HG03460 (cell line): ENCODE results near the gene TMEM61.

Source experiments
- ATAC-seq: cut with Tn5 transposase; IDR thresholded peaks from one replicate; pipeline ENCODE4 v1.9.1; 2021; ENCODE audit not compliant: unreplicated experiment

The TMEM61 gene

DNA sequence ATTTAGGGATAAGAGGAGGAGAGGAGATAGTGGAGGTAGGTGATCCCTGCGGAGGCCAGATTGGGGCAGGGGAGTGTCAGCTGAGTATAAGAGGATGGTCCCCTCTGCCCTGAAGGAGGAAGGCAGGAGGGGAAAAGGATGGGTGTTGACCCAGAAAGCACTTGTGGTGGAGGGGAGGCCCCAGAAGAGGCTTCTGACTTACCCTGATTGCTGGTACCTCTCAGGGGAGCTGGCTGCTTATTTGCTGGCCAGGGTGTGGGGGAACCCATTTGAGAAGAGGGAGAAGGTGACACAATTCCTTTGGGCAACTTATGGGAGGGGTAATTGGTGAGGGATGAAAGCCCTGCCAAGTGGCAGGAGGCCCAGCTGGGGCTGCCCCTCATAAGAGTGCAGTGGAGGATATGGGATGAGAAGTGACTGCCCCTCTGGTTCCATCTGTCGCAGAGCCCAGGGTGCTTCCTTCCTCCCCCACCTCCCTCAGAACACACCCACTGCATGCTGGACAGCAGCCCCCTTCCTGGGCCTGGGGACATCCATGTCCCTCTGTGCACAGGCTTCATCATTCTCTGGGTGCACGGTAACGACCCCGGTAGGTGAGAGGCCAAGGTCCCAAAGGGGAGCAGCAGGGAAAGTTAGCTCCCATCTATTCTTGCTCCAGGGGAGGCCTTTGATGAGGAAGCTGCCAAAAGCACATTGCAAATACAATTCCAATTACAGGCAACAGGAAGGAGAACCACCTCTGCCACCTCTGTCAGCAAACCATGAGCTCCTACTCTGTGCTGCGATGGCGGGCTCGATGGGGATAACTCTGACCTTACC is 57.5 kb downstream of the TMEM61 start:
- ATAC-seq: no peak

DNA sequence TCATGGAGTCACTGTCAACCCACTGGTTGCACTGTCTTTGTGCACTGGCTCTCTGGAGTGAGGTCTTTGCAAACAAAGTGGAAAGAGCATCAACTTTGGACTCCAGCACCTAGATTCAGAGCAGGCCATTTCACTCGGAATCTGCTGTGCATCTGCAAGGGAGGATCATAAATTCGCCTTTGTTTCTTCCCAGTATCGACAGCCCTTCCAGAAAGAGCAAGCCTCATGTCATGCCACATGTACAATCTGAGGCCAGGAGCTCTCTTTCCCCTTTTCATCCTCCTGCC is 58.1 kb downstream of the TMEM61 start:
- no peak for ATAC-seq

DNA sequence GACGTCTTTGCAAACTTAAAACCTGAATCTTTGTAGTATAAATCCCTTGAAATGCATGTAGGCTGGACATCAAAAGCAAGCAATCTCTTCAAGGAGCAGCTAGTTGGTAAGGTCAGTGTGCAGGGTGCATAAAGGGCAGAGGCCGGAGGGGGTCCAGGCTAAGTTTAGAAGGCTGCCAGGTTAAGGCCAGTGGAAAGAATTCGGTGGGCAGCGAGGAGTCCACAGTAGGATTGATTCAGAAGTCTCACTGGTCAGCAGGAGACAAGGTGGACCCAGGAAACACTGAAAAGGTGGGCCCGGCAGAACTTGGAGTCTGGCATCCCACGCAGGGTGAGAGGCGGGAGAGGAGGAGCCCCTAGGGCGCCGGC is 58.5 kb downstream of the TMEM61 start:
- ATAC-seq: no peak

DNA sequence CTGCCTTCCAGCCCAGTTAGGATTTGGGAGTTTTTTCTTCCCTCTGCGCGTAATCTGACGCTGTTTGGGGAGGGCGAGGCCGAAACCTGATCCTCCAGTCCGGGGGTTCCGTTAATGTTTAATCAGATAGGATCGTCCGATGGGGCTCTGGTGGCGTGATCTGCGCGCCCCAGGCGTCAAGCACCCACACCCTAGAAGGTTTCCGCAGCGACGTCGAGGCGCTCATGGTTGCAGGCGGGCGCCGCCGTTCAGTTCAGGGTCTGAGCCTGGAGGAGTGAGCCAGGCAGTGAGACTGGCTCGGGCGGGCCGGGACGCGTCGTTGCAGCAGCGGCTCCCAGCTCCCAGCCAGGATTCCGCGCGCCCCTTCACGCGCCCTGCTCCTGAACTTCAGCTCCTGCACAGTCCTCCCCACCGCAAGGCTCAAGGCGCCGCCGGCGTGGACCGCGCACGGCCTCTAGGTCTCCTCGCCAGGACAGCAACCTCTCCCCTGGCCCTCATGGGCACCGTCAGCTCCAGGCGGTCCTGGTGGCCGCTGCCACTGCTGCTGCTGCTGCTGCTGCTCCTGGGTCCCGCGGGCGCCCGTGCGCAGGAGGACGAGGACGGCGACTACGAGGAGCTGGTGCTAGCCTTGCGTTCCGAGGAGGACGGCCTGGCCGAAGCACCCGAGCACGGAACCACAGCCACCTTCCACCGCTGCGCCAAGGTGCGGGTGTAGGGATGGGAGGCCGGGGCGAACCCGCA is 59.1 kb downstream of the TMEM61 start, which contains the start of gene PCSK9:
TSS of gene PCSK9 (plus strand) at position 207 of the 741 bp plus-strand sequence. CDS start at position 497, 290 bp downstream.
- no peak for ATAC-seq

DNA sequence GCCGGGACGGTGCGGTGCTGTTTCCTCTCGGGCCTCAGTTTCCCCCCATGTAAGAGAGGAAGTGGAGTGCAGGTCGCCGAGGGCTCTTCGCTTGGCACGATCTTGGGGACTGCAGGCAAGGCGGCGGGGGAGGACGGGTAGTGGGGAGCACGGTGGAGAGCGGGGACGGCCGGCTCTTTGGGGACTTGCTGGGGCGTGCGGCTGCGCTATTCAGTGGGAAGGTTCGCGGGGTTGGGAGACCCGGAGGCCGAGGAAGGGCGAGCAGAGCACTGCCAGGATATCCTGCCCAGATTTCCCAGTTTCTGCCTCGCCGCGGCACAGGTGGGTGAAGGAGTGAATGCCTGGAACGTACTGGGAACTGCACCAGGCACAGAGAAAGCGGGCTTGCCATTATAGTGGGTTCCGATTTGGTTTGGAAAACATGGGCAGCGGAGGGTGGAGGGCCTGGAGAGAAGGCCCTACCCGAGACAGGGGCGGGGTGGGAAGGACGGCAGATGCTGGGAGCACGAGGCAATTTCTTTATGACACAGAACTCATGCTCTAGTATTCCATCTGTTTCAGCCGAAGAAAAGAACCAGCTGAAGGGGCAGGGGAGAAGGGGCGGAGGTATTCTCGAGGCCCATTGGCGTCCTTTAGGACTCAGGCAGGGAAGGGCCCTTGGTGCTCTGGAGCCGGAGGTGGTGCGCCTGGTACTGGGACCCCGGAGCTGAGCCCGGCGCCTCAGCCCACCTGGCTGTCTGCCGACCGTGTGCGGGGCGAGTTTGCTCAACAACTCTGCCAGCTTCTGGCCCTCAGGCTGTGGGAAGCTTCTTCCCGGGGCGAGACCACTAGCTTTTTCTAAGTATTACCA is 59.9 kb downstream of the TMEM61 start:
- ATAC-seq: no peak

DNA sequence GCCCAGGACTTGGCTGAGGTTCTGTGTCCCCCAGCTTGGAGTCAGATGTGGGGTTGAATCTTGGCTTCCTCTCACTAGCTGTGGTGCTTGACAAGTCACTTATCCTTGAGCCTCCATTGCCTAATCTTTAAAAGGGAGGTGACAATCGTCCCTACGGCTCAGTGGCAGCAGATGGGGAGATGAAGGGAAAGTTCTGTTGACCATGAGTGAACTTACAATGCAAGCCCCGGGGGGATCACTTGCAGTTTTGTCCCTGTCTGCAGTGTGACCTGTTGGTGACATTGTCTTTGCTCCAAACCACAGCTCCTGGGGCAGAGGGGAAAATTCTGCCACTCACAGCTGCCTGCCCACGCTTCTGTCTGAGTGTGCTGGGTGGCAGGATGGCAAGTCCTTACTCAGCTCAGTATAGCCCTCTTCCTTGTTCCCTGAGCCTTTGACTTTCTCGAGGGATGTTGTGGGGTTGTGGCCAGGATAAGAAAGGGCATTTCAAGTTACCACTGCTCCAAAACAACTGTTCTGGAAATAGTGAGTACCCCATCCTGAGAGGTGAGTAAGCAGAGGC is 60.6 kb downstream of the TMEM61 start:
- no peak for ATAC-seq

DNA sequence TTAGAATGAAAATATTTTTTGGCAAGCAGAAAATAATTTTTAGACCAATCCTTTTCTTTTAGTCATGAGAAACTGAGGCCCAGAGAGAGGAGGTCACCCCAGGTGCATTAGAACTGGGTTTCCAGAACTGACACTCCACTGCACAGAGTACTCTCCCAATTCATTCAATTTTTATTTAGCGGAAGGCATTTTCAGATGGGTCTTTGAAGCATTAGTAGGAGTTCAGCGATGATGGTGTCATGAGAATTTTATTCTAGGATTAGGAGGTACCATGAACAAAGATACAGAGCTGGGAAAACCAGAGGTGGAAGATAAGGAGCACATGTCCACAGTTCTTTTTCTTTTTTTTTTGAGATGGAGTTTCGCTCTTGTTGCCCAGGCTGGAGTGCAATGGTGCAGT is 61.2 kb downstream of the TMEM61 start:
- ATAC-seq: no peak
